ENCODE measurements around the gene KISS1. TPM values are rescaled to one million over a fixed set of nuclear protein-coding genes. Genes with fewer than 3 reads are reported as not detected.

The KISS1 gene
- total RNA-seq, 1 donor from 2014 or later, result not detected

DNA sequence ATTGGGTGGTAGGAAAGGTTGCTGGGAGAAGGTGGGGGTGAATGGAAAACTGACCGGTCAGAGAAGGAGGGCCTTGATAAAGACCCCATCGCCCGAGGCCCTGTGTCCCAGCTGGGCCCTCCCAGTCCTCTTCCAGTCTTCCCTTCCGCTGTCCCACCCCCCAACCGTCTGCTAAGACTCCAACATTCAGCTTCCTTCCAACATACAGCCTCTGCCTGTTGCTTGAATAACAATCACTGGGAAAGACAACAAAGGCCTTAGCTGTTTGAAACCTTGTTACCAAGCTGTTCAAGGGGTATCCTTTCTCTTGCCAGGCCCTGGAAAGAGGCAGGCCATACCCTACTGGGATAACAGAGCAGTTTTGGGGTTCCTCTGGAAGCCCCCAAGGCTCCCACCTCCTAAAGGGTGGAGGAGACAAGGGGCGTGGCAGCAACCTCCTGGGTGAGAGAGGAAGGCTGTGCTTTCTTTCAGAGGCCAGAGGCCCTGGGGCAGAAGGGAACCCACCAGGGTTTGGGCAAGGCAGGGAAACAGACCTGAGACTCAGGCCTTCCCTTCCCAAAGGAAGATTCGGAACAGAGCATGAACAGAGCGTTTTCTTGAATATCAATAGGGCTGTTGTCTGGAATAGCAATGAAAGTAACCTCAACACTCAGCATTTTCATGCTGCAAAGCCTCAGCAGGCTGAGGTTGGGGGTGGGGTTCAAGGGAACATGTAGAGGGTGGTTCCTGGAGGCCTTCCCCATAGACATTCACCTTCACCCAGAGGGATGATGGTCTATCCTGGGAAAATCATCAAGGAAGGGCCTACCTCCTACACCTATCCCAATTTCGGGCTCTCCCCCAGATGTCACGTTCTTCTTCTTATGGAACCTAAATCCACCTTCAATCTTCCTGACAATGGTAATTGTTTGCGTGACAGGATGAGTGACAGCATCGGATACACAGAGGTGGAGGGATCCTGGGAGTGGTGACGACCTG is 48.6 kb downstream of the KISS1 start:
- DNase-seq, result no peak
- no peak for ATAC-seq
- intact Hi-C loops (cut with micrococcal nuclease), result no loop called here

DNA sequence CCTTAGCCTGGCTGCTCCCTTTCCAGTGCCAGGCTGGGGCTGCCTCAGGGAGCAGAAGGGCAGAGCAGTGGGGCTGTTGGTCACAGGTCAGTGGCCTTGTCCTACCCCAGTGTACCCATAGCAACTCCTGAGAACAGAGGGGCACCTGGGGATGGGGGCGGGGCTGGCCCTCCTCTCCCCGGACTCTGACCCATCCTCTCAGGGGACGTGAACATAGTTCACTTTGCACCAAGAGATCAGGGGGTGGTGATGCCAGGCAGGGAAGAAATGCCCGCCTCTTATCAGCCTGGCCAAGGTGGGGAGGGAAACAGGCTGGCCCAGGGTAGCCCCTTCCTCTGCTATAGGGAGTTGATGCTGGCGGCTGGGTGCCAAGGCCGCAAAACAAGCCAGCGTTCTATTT is 49.3 kb downstream of the KISS1 start:
- ATAC-seq, result no peak

DNA sequence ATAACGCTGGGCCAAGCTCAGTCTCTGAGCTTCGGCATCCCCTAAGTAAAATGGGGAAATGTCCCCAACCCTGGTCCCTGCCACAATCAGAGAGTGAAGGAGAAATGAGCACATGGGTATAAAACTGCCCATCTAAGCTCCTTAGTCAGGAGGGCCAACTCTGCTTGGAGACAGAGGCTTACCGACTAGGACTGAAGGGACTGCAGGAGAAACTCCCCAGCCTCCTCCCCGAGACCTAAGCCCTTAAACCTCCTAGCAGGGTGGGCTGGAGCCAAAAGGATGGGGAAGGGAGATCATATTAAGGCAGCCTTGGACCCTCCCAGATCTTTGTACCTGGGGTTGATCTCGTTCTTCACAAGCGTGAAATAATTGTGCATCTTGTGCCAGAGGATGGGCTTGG is 50.0 kb downstream of the KISS1 start:
- no peak for ATAC-seq
- DNase-seq, result no peak
- intact Hi-C loops (cut with micrococcal nuclease), result no loop called here

More for the DNA sequence above, 49.3 kb downstream of the KISS1 start:
- intact Hi-C loops (cut with micrococcal nuclease), result no loop called here
- no peak for DNase-seq

DNA sequence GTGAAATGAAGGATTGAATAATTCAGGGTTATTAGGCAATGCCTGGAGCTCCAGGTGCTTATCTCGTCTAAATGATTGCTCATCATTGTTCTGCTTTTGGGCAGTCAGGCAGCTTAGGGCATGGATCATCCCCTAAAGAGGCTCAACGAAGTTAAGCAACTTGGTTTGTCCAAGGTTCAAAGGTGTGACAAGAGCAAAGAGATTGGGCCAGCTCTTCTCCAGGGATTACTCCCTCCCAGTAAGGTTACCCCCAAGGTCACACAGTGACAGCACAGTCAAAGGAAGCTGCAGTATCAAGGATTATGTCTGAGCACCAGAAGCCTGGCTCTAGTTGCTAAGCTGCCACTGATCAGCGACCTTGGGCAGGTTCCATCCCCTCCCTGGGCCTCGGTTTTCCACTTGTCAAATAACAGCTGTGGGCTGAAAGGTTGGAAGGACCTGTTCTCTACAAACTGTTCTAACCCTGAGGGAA is 51.2 kb downstream of the KISS1 start:
- intact Hi-C loops (cut with micrococcal nuclease), result no loop called here
- DNase-seq (no peak), ATAC-seq (no peak)

DNA sequence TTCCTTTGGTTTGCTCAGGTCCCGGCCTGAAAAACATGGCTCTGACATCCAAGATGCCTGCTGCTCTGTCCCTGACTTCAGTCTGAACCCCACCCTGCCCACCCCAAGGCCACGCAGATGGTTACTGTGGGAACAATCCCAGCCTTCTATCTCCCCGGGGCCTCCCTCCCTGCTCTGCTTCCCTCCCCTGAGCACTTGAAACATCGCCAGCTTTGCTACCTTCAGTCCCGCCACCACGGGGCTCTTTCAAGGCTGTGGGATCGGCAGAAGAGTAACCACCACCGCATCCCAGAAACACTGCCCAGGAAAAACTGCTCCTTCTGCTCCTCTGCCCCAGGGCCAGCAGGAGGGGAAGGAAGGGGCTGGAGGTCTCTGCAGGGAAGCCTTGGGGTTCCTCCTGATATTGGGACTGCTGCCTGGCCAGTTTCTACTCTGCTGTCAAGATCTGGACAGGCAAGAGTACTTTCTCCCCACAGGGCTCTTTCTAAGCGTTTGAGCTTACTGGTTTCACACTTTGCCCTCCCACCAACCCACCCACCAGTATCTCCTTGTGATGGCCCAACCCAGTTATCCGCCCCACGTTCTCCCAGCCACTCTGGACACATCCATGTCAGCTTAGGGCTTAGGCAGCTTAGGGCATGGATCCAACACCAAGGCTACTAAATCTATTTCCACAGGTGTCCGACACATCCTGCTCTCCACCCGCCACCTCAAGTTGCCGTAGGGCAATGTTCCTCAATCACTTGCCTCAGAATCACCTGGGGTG is 52.8 kb downstream of the KISS1 start:
- DNase-seq (no peak), ATAC-seq (no peak)
- intact Hi-C loops (cut with micrococcal nuclease), result no loop called here

DNA sequence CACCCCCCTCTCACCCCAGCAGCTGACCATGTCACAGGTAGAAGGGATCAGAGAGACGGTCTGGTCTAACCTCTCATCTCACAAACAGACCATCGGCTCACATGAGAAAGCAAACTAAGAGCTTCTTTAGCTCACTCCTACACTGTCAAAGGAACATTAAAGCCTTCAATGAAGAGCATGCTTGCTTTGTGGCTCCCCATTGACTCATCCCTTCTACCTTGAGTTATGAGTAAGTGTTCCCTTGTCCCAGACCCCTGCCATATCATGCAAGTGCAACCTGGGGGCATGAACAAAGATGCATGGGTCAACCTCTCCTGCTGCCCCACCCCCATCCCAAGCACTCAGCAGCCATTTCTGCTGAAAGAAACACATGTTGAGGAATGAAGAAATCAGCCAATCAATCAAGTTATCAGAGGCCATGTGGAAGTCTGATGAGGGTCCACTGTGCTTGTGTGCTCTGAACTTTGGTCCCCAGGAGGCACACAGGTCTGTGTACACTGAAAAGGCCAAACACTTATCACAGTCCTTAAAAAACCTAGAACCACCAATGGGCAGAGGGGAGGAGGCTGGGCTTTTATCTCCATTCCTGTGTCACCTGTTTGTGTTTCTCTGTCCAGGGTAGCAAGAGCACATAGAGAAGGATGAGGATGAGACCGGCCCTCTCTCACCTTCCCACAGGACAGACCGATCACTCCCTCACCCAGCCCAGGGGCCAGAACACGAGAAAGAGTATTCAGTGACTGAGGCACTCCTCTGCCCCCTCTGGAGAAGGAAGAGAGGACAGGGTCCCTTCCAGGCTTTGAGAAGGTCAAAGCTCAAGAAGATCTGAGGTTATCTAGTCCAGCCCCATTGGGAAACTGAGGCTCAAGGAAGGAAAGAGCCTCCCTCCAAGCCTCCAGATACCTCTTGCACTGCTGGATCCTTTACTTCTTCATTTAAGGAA is 54.0 kb downstream of the KISS1 start:
- ATAC-seq (no peak), DNase-seq (no peak)
- intact Hi-C loops (cut with micrococcal nuclease), result no loop called here

DNA sequence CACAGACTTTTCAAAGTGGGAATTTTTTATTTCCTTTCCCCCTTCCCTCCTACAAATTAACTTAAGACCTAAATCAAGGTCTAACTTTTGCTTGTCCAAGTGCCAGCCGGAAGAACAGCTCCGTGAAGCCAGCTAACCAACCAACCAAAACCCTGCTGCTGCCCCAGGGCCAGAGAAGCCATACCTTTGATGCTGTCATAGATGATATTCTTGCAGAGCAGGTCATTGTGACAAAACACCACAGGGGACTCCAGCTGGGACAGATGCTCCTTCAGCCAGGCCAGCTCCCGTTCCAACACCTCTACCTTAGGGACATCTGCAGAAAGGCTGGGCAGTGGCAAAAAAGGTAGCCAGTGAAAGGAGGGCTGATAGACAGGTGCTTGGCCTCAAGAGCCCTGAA is 55.2 kb downstream of the KISS1 start:
- DNase-seq (no peak), ATAC-seq (no peak)
- intact Hi-C loops (cut with micrococcal nuclease), result no loop called here

Other genes starting within 250 kb of the KISS1 start
- gene SOX13, start 123.4 kb downstream of the KISS1 start, total RNA-seq, result 12.7 TPM
- 3.3 TPM for gene ETNK2, start 44.4 kb downstream of the KISS1 start, total RNA-seq
- gene REN, start 30.2 kb downstream of the KISS1 start, total RNA-seq, result not detected
- gene GOLT1A, start 17.5 kb upstream of the KISS1 start, total RNA-seq, result not detected
- gene PLEKHA6, start 163.4 kb upstream of the KISS1 start, total RNA-seq, result 21.6 TPM
- 20.8 TPM for gene PPP1R15B, start 215.3 kb upstream of the KISS1 start, total RNA-seq